Stimulated activated naive CD4-positive, alpha-beta T cell (primary cell): ENCODE measurements around the gene IL1RL1.

ENCODE experiments used
- DNase-seq, 6 experiments: peaks; one replicate each; lab custom pipeline; 2025; lab: John Stamatoyannopoulos, UW

IL1RL1 gene

DNA sequence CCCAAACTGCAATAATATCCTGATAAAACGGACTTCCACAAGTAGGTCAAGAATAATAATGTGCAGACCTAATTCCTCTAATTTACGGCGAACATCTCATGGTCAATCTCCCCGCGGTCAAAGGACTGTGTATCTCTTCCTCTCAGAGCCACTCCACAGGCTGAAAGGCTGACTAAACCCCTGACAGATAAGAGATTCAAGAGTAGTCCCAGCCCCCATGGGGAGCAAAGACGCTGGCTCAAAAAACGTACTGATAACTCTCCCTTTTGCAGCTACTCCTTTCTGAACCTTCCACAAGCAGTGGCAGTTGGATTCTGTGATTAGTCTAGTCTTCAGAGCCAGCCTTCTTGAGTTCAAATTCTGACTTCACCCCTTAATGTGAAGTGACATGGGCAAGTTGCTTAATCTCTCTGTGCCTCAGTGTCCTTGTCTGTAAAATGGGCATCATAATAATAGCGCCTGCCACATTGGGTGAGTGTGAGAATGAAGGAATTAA is 24.6 kb downstream of the IL1RL1 start:
- no peak for DNase-seq

GRCh38 chr2:102336502-102336945 is 25.2 kb downstream of the IL1RL1 start:
- DNase-seq: no peak

GRCh38 chr2:102337012-102337411 is 25.6 kb downstream of the IL1RL1 start:
- DNase-seq: no peak

- no peak for DNase-seq
These were observed 26.4 kb downstream of the IL1RL1 start for GRCh38 chr2:102337481-102338386.

DNA sequence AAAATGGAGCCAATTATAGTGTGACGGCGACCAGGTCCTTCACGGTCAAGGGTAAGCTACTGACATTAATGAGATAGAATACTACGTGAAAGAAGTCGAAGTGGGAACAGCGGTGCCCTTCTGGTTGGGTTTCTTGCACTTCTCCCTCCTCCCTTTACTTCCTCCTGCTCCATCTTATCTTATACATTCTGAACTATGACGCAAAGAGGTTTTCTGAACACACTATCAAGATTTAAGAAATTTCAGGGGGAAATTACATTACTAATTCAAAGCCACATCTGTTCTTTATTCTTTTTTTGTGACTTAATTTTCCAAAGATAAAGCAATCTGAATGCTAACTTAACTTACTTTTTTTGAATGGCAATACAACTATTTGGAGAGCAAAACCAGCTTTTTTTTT is 29.4 kb downstream of the IL1RL1 start:
- no peak for DNase-seq

DNA sequence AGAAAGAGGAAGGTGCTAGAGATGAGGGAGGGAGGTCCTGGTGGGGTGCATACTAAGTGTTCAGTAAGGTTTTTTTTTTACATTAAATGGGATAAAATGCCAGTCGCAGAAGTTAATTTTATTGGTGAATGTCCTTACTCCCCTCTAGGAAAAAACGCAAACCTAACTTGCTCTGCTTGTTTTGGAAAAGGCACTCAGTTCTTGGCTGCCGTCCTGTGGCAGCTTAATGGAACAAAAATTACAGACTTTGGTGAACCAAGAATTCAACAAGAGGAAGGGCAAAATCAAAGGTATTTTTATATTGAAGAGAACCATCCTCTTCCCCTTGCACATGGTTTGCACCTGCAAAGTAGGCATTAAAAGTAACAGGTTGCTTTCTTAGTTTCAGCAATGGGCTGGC is 31.5 kb downstream of the IL1RL1 start:
- DNase-seq: no peak

- DNase-seq: no peak
These were observed 33.0 kb downstream of the IL1RL1 start for GRCh38 chr2:102344397-102344796.

GRCh38 chr2:102345329-102345920 is 34.1 kb downstream of the IL1RL1 start:
- DNase-seq: no peak

DNA sequence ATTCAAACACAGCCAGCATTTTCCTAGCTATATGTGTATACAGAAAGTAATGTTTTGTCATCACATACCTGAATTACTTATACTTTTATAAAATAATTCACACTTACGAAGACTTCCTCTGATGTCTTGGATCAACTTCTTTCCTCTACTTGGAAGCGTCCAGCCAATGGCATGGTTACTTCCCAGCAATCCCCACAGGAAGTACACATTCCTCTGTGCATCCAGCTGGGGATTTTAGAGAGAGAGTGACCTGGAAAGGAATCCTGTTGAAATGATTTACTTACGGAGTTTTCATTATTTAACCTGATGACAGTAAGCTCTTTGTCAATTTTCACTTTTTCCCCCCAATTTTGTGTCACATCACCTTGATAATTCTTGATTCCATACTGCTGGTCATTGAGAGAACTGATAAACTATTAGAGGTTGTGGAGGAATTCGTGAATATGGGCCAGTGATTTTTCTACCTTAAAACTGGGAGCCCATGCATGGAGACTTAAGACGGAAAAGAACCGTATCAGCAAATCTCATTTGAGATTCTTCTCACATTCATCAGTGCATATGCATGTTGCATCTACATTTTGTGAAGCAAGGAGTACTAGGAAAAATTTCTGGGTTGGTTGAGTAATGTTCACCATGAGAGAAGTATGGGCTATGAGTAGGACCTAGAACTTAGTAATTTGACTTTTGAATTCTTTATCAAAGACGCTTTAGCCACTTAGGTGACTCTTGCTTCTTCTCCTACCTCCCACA is 35.2 kb downstream of the IL1RL1 start:
- DNase-seq: no peak

DNA sequence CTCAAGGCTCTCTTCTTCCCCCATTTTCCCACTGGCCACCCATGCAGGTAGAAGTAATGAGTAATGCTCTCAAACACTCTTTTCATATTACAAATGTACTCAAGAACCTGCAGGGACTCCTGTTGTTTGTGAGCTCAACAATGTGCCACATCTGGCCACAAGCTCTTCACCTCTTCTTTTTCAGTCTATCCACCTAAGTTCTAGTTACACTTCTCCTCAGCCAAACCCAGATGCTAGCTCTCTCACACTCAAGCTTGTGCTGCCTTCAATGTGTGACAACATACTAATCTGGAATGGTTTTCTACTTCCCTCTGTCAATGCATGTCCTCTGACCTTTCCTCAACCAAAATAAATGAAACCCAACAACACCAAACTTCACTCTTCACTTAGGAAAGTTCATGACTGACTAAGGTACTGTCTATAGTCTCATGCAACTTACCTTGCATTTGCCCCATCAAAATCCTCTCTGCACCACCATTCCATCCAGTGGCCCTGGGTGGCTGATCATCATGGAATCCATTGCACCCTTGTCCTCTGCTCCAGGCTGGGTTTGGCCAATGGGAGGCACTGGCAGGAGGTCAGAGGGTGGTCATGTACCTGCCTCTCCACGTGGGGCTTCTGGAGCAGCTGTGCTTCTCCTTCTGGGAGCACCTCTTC is 38.9 kb downstream of the IL1RL1 start:
- DNase-seq: no peak

GRCh38 chr2:102355526-102356380 is 44.4 kb downstream of the IL1RL1 start, which contains the start of gene IL18R1:
Gene IL18R1, plus strand, starts transcription at chr2:102355796. Its CDS starts 6,865 bp downstream, at chr2:102362661.
- peak; percentile 24 to 72 (median 43) for DNase-seq

- no peak for DNase-seq
These were observed 45.0 kb downstream of the IL1RL1 start for GRCh38 chr2:102356381-102356712.

DNA sequence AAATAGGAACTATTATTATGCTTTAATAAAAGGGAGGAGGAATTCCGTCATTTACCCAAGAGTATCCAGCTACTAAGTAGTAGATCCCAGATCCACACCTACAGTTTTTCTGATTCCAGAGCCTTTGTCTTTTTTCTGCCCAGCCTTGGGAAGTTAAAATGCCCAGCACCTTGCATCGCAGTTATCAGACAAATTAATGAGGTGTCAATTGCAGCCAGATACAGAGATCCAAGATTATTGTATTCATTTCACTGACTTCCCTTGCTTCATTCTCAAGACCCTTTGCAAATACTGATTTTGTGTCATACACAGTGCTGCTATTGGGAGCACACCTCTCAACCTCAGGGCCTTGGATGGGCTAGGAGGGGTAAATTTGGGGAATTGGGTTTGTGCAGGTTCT is 45.4 kb downstream of the IL1RL1 start:
- no peak for DNase-seq

DNA sequence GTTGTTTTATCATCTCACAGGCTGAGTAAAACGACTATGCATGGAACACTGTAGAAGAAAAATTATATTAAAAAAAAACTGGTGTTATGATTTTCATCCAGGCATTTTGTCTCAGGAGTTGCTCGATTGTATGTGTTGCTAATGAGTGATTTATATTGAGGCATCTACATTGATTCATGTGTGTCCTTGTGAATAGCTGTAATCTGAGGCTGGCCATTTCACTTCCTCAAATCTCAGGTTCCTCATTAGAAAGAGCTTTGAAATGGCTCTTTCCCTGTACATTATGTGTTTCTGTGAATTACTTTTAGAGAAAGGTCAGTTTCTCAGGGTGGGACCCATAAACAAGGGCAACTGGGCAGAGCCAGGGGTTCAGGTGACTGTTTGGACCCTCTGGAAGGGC is 46.6 kb downstream of the IL1RL1 start:
- DNase-seq: no peak

GRCh38 chr2:102358496-102358895 is 47.1 kb downstream of the IL1RL1 start:
- DNase-seq: no peak

- DNase-seq: no peak
These were observed 48.2 kb downstream of the IL1RL1 start for GRCh38 chr2:102359527-102359926.

DNA sequence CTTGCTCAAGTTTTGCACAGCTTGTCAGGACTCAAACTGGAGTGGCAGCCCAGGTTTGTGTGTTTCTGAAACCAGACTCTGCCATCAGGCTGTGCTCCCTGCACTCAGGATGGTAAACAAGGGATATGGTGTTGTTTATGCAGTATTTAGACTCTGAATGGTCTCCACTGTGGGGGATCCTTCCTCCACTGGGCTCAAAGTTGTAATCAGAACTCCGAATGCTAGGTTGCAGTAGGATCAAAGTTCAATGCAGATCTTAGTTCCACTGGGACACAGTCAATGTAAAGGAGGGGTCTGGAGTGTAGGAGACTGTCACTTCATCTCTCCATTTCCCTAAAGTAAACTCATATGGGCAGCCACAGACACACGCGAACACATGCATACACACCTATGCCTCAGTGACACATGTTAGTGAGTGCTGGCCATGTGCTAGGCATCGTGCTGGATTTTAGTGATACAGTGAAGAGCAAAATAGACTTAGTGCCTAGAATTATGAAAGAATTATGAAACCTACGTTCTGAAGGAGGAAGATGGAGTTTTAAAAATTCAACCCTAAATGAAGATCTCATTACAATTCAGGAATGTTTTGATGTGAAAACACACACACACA is 50.4 kb downstream of the IL1RL1 start:
- no peak for DNase-seq

- no peak for DNase-seq
These were observed 54.4 kb downstream of the IL1RL1 start for GRCh38 chr2:102365763-102366162.

DNA sequence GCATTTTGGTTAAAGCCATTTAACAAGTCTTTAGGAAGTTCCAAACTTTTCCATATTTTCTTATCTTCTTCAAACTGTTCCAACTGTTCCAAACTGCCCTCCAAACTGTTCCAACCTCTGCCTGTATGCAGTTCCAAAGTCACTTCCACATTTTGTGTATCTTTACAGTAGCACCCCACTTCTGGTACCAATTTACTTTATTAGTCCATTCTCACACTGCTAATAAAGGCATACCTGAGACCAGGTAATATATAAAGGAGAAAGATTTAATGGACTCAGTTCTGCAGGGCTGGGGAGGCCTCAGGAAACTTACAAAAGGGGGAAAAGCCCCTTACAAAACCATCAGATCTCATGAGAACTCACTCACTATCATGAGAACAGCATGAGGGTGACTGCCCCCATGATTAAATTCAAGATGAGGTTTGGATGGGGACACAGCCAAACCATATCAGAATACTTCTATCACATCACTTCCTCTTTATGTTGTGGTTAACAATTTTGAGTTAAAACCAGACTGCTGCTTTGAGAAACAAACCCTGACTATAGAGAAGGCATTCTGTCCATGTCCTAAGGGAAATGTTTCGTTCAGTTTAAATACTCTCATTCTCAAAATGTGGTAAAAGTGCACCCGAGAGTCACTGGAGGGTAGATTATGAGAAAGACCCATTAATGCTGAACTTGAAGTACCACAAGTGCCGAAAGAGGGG is 55.2 kb downstream of the IL1RL1 start:
- peak in 3 of 6 experiments; percentile 9 to 39 (median 37) for DNase-seq
